GM19351 (cell line): Measurements from ENCODE around the gene BACH2.
A peak's percentile ranks its signal among the peaks of the same experiment; 100 is the strongest.
"Not testable (repeated sequence)": the region's sequence is repeated elsewhere in the genome, so short reads cannot be mapped to it uniquely, and the experiment has no call there.

ENCODE experiments used
- ATAC-seq: cut with Tn5 transposase; IDR thresholded peaks from one replicate; pipeline ENCODE4 v1.9.1; 2021; ENCODE audit warnings: mild to moderate bottlenecking, moderate library complexity; ENCODE audit not compliant: unreplicated experiment

The BACH2 gene

GRCh38 chr6:90166155-90166924 is 130.3 kb downstream of the BACH2 start:
- ATAC-seq = not testable (repeated sequence)

- ATAC-seq = no peak
Observed at GRCh38 chr6:90162648-90163387, 133.8 kb downstream of the BACH2 start.

- ATAC-seq = no peak
Observed at GRCh38 chr6:90160013-90160412, 136.6 kb downstream of the BACH2 start.

GRCh38 chr6:90159452-90159851 is 137.2 kb downstream of the BACH2 start:
- ATAC-seq = no peak

GRCh38 chr6:90158936-90159335 is 137.7 kb downstream of the BACH2 start:
- ATAC-seq = no peak

GRCh38 chr6:90157441-90157840 is 139.2 kb downstream of the BACH2 start:
- ATAC-seq = no peak

GRCh38 chr6:90156861-90157260 is 139.8 kb downstream of the BACH2 start:
- ATAC-seq = no peak

GRCh38 chr6:90154755-90155470 is 141.7 kb downstream of the BACH2 start:
- no peak for ATAC-seq

- ATAC-seq = no peak
Observed at GRCh38 chr6:90151576-90152422, 144.8 kb downstream of the BACH2 start.

GRCh38 chr6:90149280-90149679 is 147.4 kb downstream of the BACH2 start:
- no peak for ATAC-seq

- no peak for ATAC-seq
Observed at GRCh38 chr6:90148867-90149266, 147.8 kb downstream of the BACH2 start.

GRCh38 chr6:90146921-90147649 is 149.6 kb downstream of the BACH2 start:
- ATAC-seq = no peak

GRCh38 chr6:90146024-90146423 is 150.6 kb downstream of the BACH2 start:
- no peak for ATAC-seq

- ATAC-seq = no peak
Observed at GRCh38 chr6:90144928-90145555, 151.6 kb downstream of the BACH2 start.

- ATAC-seq = peak; percentile 67
Observed at GRCh38 chr6:90144396-90144795, 152.2 kb downstream of the BACH2 start.

- ATAC-seq = no peak
Observed at GRCh38 chr6:90140683-90141082, 156.0 kb downstream of the BACH2 start.

GRCh38 chr6:90139272-90139817 is 157.3 kb downstream of the BACH2 start:
- ATAC-seq = no peak

GRCh38 chr6:90136837-90137568 is 159.6 kb downstream of the BACH2 start:
- ATAC-seq = no peak

- no peak for ATAC-seq
Observed at GRCh38 chr6:90136176-90136575, 160.5 kb downstream of the BACH2 start.
